ENCODE results near the gene DNAJC18.

The DNAJC18 gene

DNA sequence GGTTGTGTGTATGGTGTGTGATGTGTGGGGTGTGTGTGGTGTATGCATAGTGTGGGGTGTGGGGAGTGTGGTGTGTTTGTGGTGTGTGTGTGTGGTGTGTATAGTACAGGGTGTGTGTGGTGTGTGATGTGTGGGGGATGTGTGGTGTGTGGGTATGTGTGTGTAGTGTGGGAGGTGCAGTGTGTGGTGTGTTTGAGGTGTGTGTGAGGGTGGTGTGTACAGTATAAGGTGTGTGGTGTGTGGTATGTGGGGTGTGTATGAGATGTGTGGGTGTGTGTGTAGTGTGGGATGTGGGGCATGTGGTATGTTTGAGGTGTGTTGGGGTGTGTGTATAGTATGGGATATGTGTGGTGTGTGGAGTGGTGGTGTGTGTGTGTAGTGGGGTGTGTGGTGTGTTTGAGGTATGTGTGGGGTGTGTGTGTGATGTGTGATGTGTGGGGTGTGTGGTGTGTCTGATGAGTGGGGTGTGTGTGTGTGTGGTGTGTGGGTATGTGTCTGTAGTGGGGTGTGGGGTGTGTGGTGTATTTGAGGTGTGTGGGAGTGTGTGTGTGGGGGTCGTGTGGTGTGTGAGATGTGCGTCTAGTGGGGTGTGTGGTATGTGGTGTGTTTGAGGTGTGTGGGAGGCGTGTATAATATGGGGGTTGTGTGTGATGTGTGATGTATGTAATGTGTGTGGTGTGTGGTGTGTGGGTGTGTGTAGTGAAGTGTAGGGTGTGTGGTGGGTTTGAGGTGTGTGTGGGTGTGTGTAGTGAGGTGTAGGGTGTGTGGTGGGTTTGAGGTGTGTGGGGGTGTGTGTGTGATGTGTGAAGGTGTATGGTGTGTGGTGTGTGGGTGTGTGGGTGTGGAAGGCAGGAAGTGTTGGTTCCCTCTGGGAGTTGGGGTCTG is 14.6 kb upstream of the DNAJC18 start:
- H3K79me2 ChIP-seq (ENCODE audit: insufficient read depth, low read length): no peaks in the 10 kb centered on the region
- no peak overlapping the region for H3K9ac ChIP-seq (ENCODE audit: low read depth, low read length, poor library complexity, severe bottlenecking)
- H2AFZ ChIP-seq (ENCODE audit: low read length): no peak overlapping the region
- TF ChIP-seq, protein P1, sequence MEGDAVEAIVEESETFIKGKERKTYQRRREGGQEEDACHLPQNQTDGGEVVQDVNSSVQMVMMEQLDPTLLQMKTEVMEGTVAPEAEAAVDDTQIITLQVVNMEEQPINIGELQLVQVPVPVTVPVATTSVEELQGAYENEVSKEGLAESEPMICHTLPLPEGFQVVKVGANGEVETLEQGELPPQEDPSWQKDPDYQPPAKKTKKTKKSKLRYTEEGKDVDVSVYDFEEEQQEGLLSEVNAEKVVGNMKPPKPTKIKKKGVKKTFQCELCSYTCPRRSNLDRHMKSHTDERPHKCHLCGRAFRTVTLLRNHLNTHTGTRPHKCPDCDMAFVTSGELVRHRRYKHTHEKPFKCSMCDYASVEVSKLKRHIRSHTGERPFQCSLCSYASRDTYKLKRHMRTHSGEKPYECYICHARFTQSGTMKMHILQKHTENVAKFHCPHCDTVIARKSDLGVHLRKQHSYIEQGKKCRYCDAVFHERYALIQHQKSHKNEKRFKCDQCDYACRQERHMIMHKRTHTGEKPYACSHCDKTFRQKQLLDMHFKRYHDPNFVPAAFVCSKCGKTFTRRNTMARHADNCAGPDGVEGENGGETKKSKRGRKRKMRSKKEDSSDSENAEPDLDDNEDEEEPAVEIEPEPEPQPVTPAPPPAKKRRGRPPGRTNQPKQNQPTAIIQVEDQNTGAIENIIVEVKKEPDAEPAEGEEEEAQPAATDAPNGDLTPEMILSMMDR (conservative IDR thresholded peaks at IDR 0.05; ENCODE audit: low read length): no peak
- no peak for TF ChIP-seq EZH2phosphoT487 (IDR thresholded peaks at IDR 0.05; ENCODE audit: borderline replicate concordance)
- H4K20me1 ChIP-seq (ENCODE audit: insufficient read depth, low read length, poor library complexity, severe bottlenecking): no peaks in the 10 kb centered on the region
- no peaks in the 10 kb centered on the region for H3K9me2 ChIP-seq (replicated peaks; ENCODE audit: low read depth, low read length)
- H3K9me3 ChIP-seq (ENCODE audit: insufficient read depth, low read depth, low read length): no peaks in the 10 kb centered on the region
- H3K36me3 ChIP-seq (ENCODE audit: insufficient read depth, low read length): no peaks in the 10 kb centered on the region
- peaks cover 17% of the 10 kb centered on the region for H3K4me1 ChIP-seq (ENCODE audit: insufficient read depth, low read length, poor library complexity, severe bottlenecking)
- H3K4me2 ChIP-seq (ENCODE audit: low read depth, low read length, poor library complexity, severe bottlenecking): no peak overlapping the region
- no peaks in the 10 kb centered on the region for H3F3A ChIP-seq (ENCODE audit: low read depth)
- H3K27me3 ChIP-seq (ENCODE audit: insufficient read depth, low read length, poor library complexity, severe bottlenecking): no peaks in the 10 kb centered on the region
- H3K4me3 ChIP-seq (ENCODE audit: low read length, poor library complexity, severe bottlenecking): no peak overlapping the region

DNA sequence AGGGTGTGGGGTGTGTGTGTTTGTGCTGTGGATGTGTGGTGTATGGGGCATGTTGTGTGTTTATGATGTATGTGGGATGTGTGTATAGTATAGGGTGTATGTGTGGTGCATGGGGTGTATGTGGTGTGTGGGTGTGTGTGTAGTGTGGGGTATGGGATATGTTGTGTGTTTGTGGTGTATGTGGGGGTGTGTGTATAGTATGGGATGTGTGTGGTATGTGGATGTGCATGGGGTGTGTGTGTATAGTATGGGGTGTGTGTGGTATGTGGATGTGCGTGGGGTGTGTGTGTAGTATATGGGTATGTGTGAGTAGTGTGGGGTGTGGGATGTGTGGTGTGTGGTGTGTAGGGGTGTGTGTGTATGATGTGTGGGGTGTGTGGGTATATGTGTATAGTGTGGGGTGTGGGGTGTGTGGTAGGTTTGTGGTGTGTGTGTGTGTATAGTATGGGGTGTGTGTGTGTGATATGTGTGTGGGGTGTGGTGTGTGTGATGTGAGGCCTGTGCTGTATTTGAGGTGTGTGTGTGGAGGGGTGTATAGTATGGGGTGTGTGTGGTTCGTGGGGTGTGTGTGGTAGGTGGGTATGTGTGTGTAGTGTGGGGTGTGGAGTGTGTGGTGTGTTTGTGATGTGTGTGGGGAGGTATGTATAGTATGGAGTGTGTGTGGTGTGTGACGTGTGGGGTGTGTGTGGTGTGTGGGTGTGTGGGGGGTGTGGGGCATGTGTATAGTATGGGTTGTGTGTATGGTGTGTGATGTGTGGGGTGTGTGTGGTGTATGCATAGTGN is 12.7 kb upstream of the DNAJC18 start:
- no peaks in the 10 kb centered on the region for H3K9me2 ChIP-seq (replicated peaks; ENCODE audit: low read depth, low read length)
- H4K20me1 ChIP-seq (ENCODE audit: insufficient read depth, low read length, poor library complexity, severe bottlenecking): no peaks in the 10 kb centered on the region
- no peak overlapping the region for H3K4me3 ChIP-seq (ENCODE audit: low read length, poor library complexity, severe bottlenecking)
- no peaks in the 10 kb centered on the region for H3K9me3 ChIP-seq (ENCODE audit: insufficient read depth, low read depth, low read length)
- no peaks in the 10 kb centered on the region for H3K36me3 ChIP-seq (ENCODE audit: insufficient read depth, low read length)
- no peak overlapping the region for H3K9ac ChIP-seq (ENCODE audit: low read depth, low read length, poor library complexity, severe bottlenecking)
- no peaks in the 10 kb centered on the region for H3K79me2 ChIP-seq (ENCODE audit: insufficient read depth, low read length)
- TF ChIP-seq EZH2phosphoT487 (IDR thresholded peaks at IDR 0.05; ENCODE audit: borderline replicate concordance): no peak
- TF ChIP-seq, protein P1 (conservative IDR thresholded peaks at IDR 0.05; ENCODE audit: low read length): no peak
- no peak overlapping the region for H3K4me2 ChIP-seq (ENCODE audit: low read depth, low read length, poor library complexity, severe bottlenecking)
- no peaks in the 10 kb centered on the region for H3F3A ChIP-seq (ENCODE audit: low read depth)
- no peaks in the 10 kb centered on the region for H3K27me3 ChIP-seq (ENCODE audit: insufficient read depth, low read length, poor library complexity, severe bottlenecking)
- peaks cover 8% of the 10 kb centered on the region for H3K4me1 ChIP-seq (ENCODE audit: insufficient read depth, low read length, poor library complexity, severe bottlenecking)
- no peak overlapping the region for H2AFZ ChIP-seq (ENCODE audit: low read length)

DNA sequence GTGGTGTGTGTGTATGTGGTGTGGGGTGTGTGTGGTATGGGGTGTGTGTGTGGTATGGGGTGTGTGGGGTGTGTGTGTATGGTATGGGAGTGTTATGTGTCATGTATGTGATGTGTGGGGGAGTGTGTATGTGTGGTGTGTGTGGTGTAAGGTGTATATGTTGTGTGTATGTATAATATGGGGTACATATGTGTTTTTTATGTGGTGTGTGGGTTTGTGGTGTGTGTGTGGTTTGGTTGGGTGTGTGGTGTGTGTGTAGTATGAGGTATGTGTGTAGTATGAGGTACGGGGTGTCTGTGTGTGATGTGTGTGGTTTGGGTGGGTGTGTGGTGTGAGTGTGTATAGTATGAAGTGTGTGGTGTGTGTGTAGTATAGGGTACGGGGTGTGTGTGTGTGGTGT is 11.9 kb upstream of the DNAJC18 start:
- TF ChIP-seq, protein P1 (conservative IDR thresholded peaks at IDR 0.05; ENCODE audit: low read length): no peak
- TF ChIP-seq EZH2phosphoT487 (IDR thresholded peaks at IDR 0.05; ENCODE audit: borderline replicate concordance): no peak
- H3K4me2 ChIP-seq (ENCODE audit: low read depth, low read length, poor library complexity, severe bottlenecking): no peak overlapping the region

More for the DNA sequence above, 11.9 kb upstream of the DNAJC18 start:
- no peaks in the 10 kb centered on the region for H3K9me2 ChIP-seq (replicated peaks; ENCODE audit: low read depth, low read length)
- no peak overlapping the region for H3K4me3 ChIP-seq (ENCODE audit: low read length, poor library complexity, severe bottlenecking)
- no peak overlapping the region for H2AFZ ChIP-seq (ENCODE audit: low read length)
- no peaks in the 10 kb centered on the region for H4K20me1 ChIP-seq (ENCODE audit: insufficient read depth, low read length, poor library complexity, severe bottlenecking)
- H3K27me3 ChIP-seq (ENCODE audit: insufficient read depth, low read length, poor library complexity, severe bottlenecking): no peaks in the 10 kb centered on the region
- no peak overlapping the region for H3K9ac ChIP-seq (ENCODE audit: low read depth, low read length, poor library complexity, severe bottlenecking)
- H3K4me1 ChIP-seq (ENCODE audit: insufficient read depth, low read length, poor library complexity, severe bottlenecking): peaks cover 8% of the 10 kb centered on the region
- H3F3A ChIP-seq (ENCODE audit: low read depth): no peaks in the 10 kb centered on the region
- no peaks in the 10 kb centered on the region for H3K79me2 ChIP-seq (ENCODE audit: insufficient read depth, low read length)
- no peaks in the 10 kb centered on the region for H3K36me3 ChIP-seq (ENCODE audit: insufficient read depth, low read length)
- H3K9me3 ChIP-seq (ENCODE audit: insufficient read depth, low read depth, low read length): no peaks in the 10 kb centered on the region
